ENCODE measurements around the gene MTUS2. TPM values are rescaled to one million over a fixed set of nuclear protein-coding genes. Genes with fewer than 3 reads are reported as not detected.
A peak's percentile ranks its signal among the peaks of the same experiment; 100 is the strongest.

The MTUS2 gene
- total and polyA plus RNA-seq, 2 of the 8 experiments (the other 6 are each of a cell fraction or from before 2014, with no cell fraction given) = 0.18 to 0.80 TPM

GRCh38 chr13:29294821-29295220 is 474.7 kb downstream of the MTUS2 start:
- Histone ChIP-seq H3K9ac (replicated peaks in 1 of 4; ENCODE audit: extremely low read depth in 1 of 4, low read depth in 3 of 4, low read length in 3 of 4) (no peak overlapping the region), H2BK15ac (ENCODE audit: low read length) (no peak overlapping the region), H3K56ac (replicated peaks; ENCODE audit: insufficient read length, low read depth, low read length) (no peak overlapping the region), H4K20me1 (replicated peaks in 1 of 2; ENCODE audit: control insufficient read depth in 1 of 2, insufficient read depth in 2 of 2, low read length in 2 of 2) (no peaks in the 10 kb centered on the region), H3K79me1 (ENCODE audit: low read depth, low read length) (no peaks in the 10 kb centered on the region), H3K4me1 (replicated peaks in 1 of 4; ENCODE audit: control insufficient read depth in 3 of 4, insufficient read depth in 4 of 4, low read length in 3 of 4) (no peaks in the 10 kb centered on the region; a peak in 2 of 7 replicates), H2BK120ac (replicated peaks; ENCODE audit: low read depth, low read length) (no peak overlapping the region), H3K4me3 (ENCODE audit: extremely low read depth in 1 of 4, insufficient read depth in 2 of 4, low read depth in 3 of 4, low read length in 4 of 4) (no peak overlapping the region), H2BK20ac (ENCODE audit: low read length) (no peak overlapping the region), H2AFZ (ENCODE audit: low read length) (no peak overlapping the region), H3K23ac (ENCODE audit: insufficient read length) (no peak overlapping the region), H3K4me2 (ENCODE audit: insufficient read depth in 1 of 2, low read depth in 2 of 2, low read length in 2 of 2) (no peak overlapping the region), H3K9me3 (ENCODE audit: insufficient read depth in 2 of 2, low read depth in 1 of 2, low read length in 1 of 2) (peaks cover 0 to 7% of the 10 kb centered on the region in 2 experiments; a peak in 1 of 4 replicates), H2BK12ac (ENCODE audit: low read depth, low read length) (no peak overlapping the region), H4K91ac (replicated peaks; ENCODE audit: insufficient read length, low read length) (no peak overlapping the region), H4K8ac (ENCODE audit: extremely low read depth, insufficient read depth, low read length) (no peak overlapping the region), H3K23me2 (ENCODE audit: low read depth, low read length) (no peaks in the 10 kb centered on the region), H3K79me2 (ENCODE audit: control insufficient read depth in 1 of 2, insufficient read depth in 2 of 2, low read length in 2 of 2) (no peaks in the 10 kb centered on the region), H3K18ac (ENCODE audit: extremely low read depth, low read length) (no peak overlapping the region), H3K4ac (replicated peaks; ENCODE audit: insufficient read length, low read depth, low read length) (no peak overlapping the region), H3K27me3 (replicated peaks in 1 of 4; ENCODE audit: control insufficient read depth in 3 of 4, extremely low read depth in 1 of 4, insufficient read depth in 3 of 4, low read length in 3 of 4) (no peaks in the 10 kb centered on the region), H3K36me3 (ENCODE audit: control insufficient read depth in 2 of 4, insufficient read depth in 4 of 4, low read length in 3 of 4) (no peaks in the 10 kb centered on the region), H3K14ac (ENCODE audit: insufficient read length) (no peak overlapping the region), H3K27ac (ENCODE audit: low read depth, low read length) (no peak overlapping the region), H4K5ac (ENCODE audit: insufficient read length, low read depth, low read length) (no peak overlapping the region), H2BK5ac (ENCODE audit: low read depth, low read length) (no peak overlapping the region), H2AK5ac (ENCODE audit: low read depth, low read length) (no peak overlapping the region)
- ChIA-PET CTCF (ENCODE audit: partially characterized antibody) (no interaction called here), POLR2A (ENCODE audit: partially characterized antibody) (no interaction called here)
- TF ChIP-seq ATF3 (IDR thresholded peaks at IDR 0.05; ENCODE audit: insufficient read depth, low read depth, low read length) (no peak), BACH1 (IDR thresholded peaks at IDR 0.05; ENCODE audit: low read length) (0 out of 2 replicates have a peak, but pooled peaks have one; percentile 37)
- no peak for FAIRE-seq
- DNase-seq (ENCODE audit: low read depth in 1 of 2, low spot score in 2 of 2) = no peak
- WGBS, 2 experiments (ENCODE audit: extremely low coverage in 1 of 2, insufficient coverage in 1 of 2, insufficient read length in 1 of 2, insufficient replicate concordance in 2 of 2, low coverage in 1 of 2, low lambda C conversion rate in 2 of 2, missing lambda C conversion rate in 1 of 2) = 0% methylated on average over 1 of the region's 1 CpG; no CpG with 5 or more reads in 1 of the 2 experiments
